HG03135 (cell line): Measurements from ENCODE around the gene NMT1.
"Not testable (repeated sequence)": the region's sequence is repeated elsewhere in the genome, so short reads cannot be mapped to it uniquely, and the experiment has no call there.

Experiments
- ATAC-seq: cut with Tn5 transposase; IDR thresholded peaks from one replicate; pipeline ENCODE4 v1.9.1; 2021; ENCODE audit warnings: mild to moderate bottlenecking, moderate library complexity; ENCODE audit not compliant: unreplicated experiment

Gene NMT1

GRCh38 chr17:45035848-45036247 is 25.3 kb upstream of the NMT1 start:
- ATAC-seq: no peak

GRCh38 chr17:45036691-45037090 is 24.4 kb upstream of the NMT1 start:
- ATAC-seq: no peak

GRCh38 chr17:45038728-45039634 is 22.1 kb upstream of the NMT1 start:
- ATAC-seq: no peak

GRCh38 chr17:45040459-45040858 is 20.7 kb upstream of the NMT1 start:
- ATAC-seq: no peak

- ATAC-seq: no peak
Measured at GRCh38 chr17:45042346-45043120, 18.6 kb upstream of the NMT1 start.

GRCh38 chr17:45043813-45044540 is 17.1 kb upstream of the NMT1 start:
- no peak for ATAC-seq

- no peak for ATAC-seq
Measured at GRCh38 chr17:45046537-45047125, 14.5 kb upstream of the NMT1 start.

GRCh38 chr17:45048795-45049563 is 12.1 kb upstream of the NMT1 start:
- ATAC-seq: no peak

GRCh38 chr17:45050481-45051059 is 10.5 kb upstream of the NMT1 start:
- peak; percentile 9 for ATAC-seq

- peak; percentile 94 for ATAC-seq
Measured at GRCh38 chr17:45051060-45051719, 9.9 kb upstream of the NMT1 start, which contains the start of gene DCAKD. Gene DCAKD (minus strand): TSS chr17:45051632. CDS start chr17:45034885, 16,747 bp downstream.

- not testable (repeated sequence) for ATAC-seq
Measured at GRCh38 chr17:45051720-45052051, 9.4 kb upstream of the NMT1 start.

- ATAC-seq: no peak
Measured at GRCh38 chr17:45052052-45052772, 8.9 kb upstream of the NMT1 start.

- ATAC-seq: no peak
Measured at GRCh38 chr17:45060382-45060796, 728 bp upstream of the NMT1 start.

GRCh38 chr17:45061606-45062205 is 589 bp downstream of the NMT1 start:
- no peak for ATAC-seq

GRCh38 chr17:45063198-45063597 is 2.1 kb downstream of the NMT1 start:
- ATAC-seq: no peak

- no peak for ATAC-seq
Measured at GRCh38 chr17:45067637-45068036, 6.5 kb downstream of the NMT1 start.

GRCh38 chr17:45070001-45070400 is 8.9 kb downstream of the NMT1 start:
- no peak for ATAC-seq

- no peak for ATAC-seq
Measured at GRCh38 chr17:45070809-45071208, 9.7 kb downstream of the NMT1 start.
